ENCODE results near the gene GABRA6. TPM values are rescaled to one million over a fixed set of nuclear protein-coding genes. Genes with fewer than 3 reads are reported as not detected.

The GABRA6 gene
- total and polyA plus RNA-seq, 4 donors = not detected

DNA sequence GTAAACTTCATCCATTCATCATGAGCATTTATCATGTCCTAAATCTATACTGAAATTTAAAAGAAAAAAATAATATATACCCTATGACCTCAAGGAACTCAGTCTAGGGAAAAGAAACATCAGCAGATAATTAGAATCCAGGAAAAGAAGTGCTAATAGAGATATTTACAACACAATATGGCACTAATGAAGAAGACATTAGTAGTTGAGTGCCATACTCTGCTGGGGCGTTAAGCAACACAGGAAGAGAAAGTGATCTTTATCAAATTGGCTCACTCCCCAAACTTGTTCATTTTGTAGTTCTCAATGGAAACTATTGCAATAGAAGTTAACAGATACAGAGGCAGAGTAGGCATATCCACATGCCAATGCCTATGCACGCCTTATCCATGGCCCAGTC, 27.5 kb downstream of the GABRA6 start:
- H3K4me1 ChIP-seq (ENCODE audit: control insufficient read depth in 5 of 5, insufficient read depth in 5 of 5, low read length in 5 of 5) = no peaks in the 10 kb centered on the region
- H3K9me3 ChIP-seq (ENCODE audit: control insufficient read depth in 4 of 4, insufficient read depth in 3 of 4, low read length in 3 of 4) = no peaks in the 10 kb centered on the region
- H3K9ac ChIP-seq (ENCODE audit: insufficient read depth in 1 of 2, low read length in 2 of 2) = no peak overlapping the region
- no peak overlapping the region for H3K4me3 ChIP-seq
- 54 to 56% methylated on average over 2 of the region's 2 CpGs for WGBS, 2 donors
- DNase-seq = no peak
- H3K27me3 ChIP-seq (ENCODE audit: control insufficient read depth in 3 of 3, insufficient read depth in 3 of 3, low read length in 2 of 3) = no peaks in the 10 kb centered on the region
- H3K27ac ChIP-seq (ENCODE audit: low read depth in 1 of 2, low read length in 1 of 2) = no peak overlapping the region
- TF ChIP-seq CTCF (IDR thresholded peaks at IDR 0.05; ENCODE audit: control extremely low read depth, extremely low read depth) = no peak
- no peaks in the 10 kb centered on the region for H3K36me3 ChIP-seq (ENCODE audit: control insufficient read depth in 4 of 4, insufficient read depth in 4 of 4, low read length in 4 of 4)
- no peak for ATAC-seq (ENCODE audit: insufficient read depth, low FRiP score)

DNA sequence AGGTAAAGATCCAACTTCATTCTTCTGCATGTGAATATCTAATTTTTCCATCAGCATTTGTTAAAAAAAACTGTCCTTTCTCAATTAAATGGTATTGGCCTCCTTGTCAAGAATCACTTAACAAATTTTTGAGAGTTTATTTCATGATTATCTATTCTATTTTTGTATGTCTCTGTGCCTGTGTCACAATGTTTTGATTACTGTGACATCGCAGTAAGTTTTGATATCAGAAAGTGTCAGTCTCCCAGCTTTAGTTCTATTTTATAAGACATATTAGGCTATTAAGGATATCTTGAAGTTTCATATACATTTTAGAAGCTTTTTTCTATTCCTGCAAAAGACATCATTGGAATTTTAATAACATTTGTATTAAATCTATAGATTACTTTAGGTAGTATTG, 33.6 kb downstream of the GABRA6 start:
- Histone ChIP-seq H3K4me3 (no peak overlapping the region), H3K27ac (ENCODE audit: low read depth in 1 of 2, low read length in 1 of 2) (no peak overlapping the region), H3K4me1 (ENCODE audit: control insufficient read depth in 5 of 5, insufficient read depth in 5 of 5, low read length in 5 of 5) (no peaks in the 10 kb centered on the region), H3K9me3 (ENCODE audit: control insufficient read depth in 4 of 4, insufficient read depth in 3 of 4, low read length in 3 of 4) (no peaks in the 10 kb centered on the region), H3K36me3 (ENCODE audit: control insufficient read depth in 4 of 4, insufficient read depth in 4 of 4, low read length in 4 of 4) (no peaks in the 10 kb centered on the region), H3K27me3 (ENCODE audit: control insufficient read depth in 3 of 3, insufficient read depth in 3 of 3, low read length in 2 of 3) (no peaks in the 10 kb centered on the region), H3K9ac (ENCODE audit: insufficient read depth in 1 of 2, low read length in 2 of 2) (no peak overlapping the region)
- DNase-seq (no peak), ATAC-seq (ENCODE audit: insufficient read depth, low FRiP score) (no peak)
- TF ChIP-seq CTCF (IDR thresholded peaks at IDR 0.05; ENCODE audit: control extremely low read depth, extremely low read depth) = no peak
- WGBS, 2 donors = 92 to 96% methylated on average over 1 of the region's 1 CpG

DNA sequence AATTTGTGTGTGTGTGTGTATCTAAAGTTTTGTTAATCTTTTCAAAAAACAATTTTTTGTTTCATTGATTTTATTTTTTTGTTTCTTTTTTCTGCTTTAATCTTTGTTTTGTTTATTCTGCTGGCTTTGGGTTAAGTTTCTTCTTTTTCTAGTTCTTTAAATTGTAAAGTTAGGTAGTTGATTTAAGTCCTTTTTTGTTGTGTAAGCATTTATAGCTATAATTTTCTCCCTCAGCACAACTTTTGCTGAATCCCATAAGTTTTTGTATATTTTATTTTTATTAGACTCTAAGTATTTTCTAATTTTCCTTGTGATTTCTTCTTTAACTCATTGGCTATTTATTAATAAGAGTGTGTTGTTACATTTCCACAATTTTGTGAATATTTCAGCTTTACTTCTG, 34.9 kb downstream of the GABRA6 start:
- DNase-seq = no peak
- no peak for ATAC-seq (ENCODE audit: insufficient read depth, low FRiP score)
- no peak overlapping the region for H3K4me3 ChIP-seq
- H3K27ac ChIP-seq (ENCODE audit: low read depth in 1 of 2, low read length in 1 of 2) = no peak overlapping the region
- no peaks in the 10 kb centered on the region for H3K9me3 ChIP-seq (ENCODE audit: control insufficient read depth in 4 of 4, insufficient read depth in 3 of 4, low read length in 3 of 4)
- no peaks in the 10 kb centered on the region for H3K27me3 ChIP-seq (ENCODE audit: control insufficient read depth in 3 of 3, insufficient read depth in 3 of 3, low read length in 2 of 3)
- H3K4me1 ChIP-seq (ENCODE audit: control insufficient read depth in 5 of 5, insufficient read depth in 5 of 5, low read length in 5 of 5) = no peaks in the 10 kb centered on the region
- H3K9ac ChIP-seq (ENCODE audit: insufficient read depth in 1 of 2, low read length in 2 of 2) = no peak overlapping the region
- H3K36me3 ChIP-seq (ENCODE audit: control insufficient read depth in 4 of 4, insufficient read depth in 4 of 4, low read length in 4 of 4) = no peaks in the 10 kb centered on the region
- no peak for TF ChIP-seq CTCF (IDR thresholded peaks at IDR 0.05; ENCODE audit: control extremely low read depth, extremely low read depth)

GRCh38 chr5:161734741-161735140, 49.2 kb downstream of the GABRA6 start:
- H3K27me3 ChIP-seq (ENCODE audit: control insufficient read depth in 3 of 3, insufficient read depth in 3 of 3, low read length in 2 of 3) = no peaks in the 10 kb centered on the region
- H3K9ac ChIP-seq (ENCODE audit: insufficient read depth in 1 of 2, low read length in 2 of 2) = no peak overlapping the region
- no peaks in the 10 kb centered on the region for H3K36me3 ChIP-seq (ENCODE audit: control insufficient read depth in 4 of 4, insufficient read depth in 4 of 4, low read length in 4 of 4)
- DNase-seq (no peak), ATAC-seq (ENCODE audit: insufficient read depth, low FRiP score) (no peak)
- H3K4me3 ChIP-seq = no peak overlapping the region
- no peak for TF ChIP-seq CTCF (IDR thresholded peaks at IDR 0.05; ENCODE audit: control extremely low read depth, extremely low read depth)
- WGBS, 2 donors = 78 to 88% methylated on average over 1 of the region's 1 CpG
- no peaks in the 10 kb centered on the region for H3K4me1 ChIP-seq (ENCODE audit: control insufficient read depth in 5 of 5, insufficient read depth in 5 of 5, low read length in 5 of 5)
- H3K27ac ChIP-seq (ENCODE audit: low read depth in 1 of 2, low read length in 1 of 2) = no peak overlapping the region
- no peaks in the 10 kb centered on the region for H3K9me3 ChIP-seq (ENCODE audit: control insufficient read depth in 4 of 4, insufficient read depth in 3 of 4, low read length in 3 of 4)

Measured in lung (tissue), 12 donors.